ENCODE measurements around the gene DLG2. TPM values are rescaled to one million over a fixed set of nuclear protein-coding genes. Genes with fewer than 3 reads are reported as not detected.

The DLG2 gene
- total RNA-seq, 1 donor from 2014 or later: 6.7 TPM

DNA sequence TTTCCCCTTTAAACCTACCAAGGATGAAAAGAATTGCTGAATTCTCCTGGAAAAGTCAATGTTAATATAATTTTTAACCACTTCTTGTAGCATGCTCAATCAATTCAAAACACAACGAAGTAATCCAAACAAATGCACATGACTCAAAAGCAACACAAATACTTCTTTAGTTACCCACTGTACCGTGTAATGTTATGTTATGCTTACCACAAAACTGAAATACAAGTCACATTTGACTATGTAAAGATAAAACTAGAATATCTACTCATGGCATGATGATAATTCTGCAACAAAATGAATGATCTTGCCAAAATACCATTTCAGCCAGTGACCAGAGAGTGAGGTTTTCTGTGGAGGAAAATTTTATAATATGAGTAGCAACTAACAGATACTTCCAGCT is 587.0 kb downstream of the DLG2 start:
- no peaks in the 10 kb centered on the region for H3K36me3 Mint-ChIP-seq
- TF ChIP-seq, protein P1, sequence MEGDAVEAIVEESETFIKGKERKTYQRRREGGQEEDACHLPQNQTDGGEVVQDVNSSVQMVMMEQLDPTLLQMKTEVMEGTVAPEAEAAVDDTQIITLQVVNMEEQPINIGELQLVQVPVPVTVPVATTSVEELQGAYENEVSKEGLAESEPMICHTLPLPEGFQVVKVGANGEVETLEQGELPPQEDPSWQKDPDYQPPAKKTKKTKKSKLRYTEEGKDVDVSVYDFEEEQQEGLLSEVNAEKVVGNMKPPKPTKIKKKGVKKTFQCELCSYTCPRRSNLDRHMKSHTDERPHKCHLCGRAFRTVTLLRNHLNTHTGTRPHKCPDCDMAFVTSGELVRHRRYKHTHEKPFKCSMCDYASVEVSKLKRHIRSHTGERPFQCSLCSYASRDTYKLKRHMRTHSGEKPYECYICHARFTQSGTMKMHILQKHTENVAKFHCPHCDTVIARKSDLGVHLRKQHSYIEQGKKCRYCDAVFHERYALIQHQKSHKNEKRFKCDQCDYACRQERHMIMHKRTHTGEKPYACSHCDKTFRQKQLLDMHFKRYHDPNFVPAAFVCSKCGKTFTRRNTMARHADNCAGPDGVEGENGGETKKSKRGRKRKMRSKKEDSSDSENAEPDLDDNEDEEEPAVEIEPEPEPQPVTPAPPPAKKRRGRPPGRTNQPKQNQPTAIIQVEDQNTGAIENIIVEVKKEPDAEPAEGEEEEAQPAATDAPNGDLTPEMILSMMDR (IDR thresholded peaks at IDR 0.05; ENCODE audit: unreplicated experiment): no peak
- H3K27me3 Mint-ChIP-seq (ENCODE audit: low read depth): no peaks in the 10 kb centered on the region
- no peak overlapping the region for H3K4me3 Mint-ChIP-seq
- peaks cover 14% of the 10 kb centered on the region for H3K4me1 Mint-ChIP-seq
- no peak for DNase-seq (ENCODE audit: low spot score in 2 of 2, unreplicated experiment in 2 of 2)
- H3K27ac Mint-ChIP-seq: no peak overlapping the region
- H3K9me3 Mint-ChIP-seq: peaks cover under 1% of the 10 kb centered on the region

GRCh38 chr11:85029964-85030363 is 597.2 kb downstream of the DLG2 start:
- Mint-ChIP-seq H3K27ac (no peak overlapping the region), H3K36me3 (no peaks in the 10 kb centered on the region), H3K4me3 (no peak overlapping the region), H3K27me3 (ENCODE audit: low read depth) (no peaks in the 10 kb centered on the region), H3K4me1 (no peaks in the 10 kb centered on the region), H3K9me3 (peaks cover under 1% of the 10 kb centered on the region)
- no peak for DNase-seq (ENCODE audit: low spot score in 2 of 2, unreplicated experiment in 2 of 2)
- TF ChIP-seq, protein P1 (IDR thresholded peaks at IDR 0.05; ENCODE audit: unreplicated experiment): no peak

- no peak overlapping the region for H3K27ac Mint-ChIP-seq
- no peak for DNase-seq (ENCODE audit: low spot score in 2 of 2, unreplicated experiment in 2 of 2)
- no peaks in the 10 kb centered on the region for H3K4me1 Mint-ChIP-seq
- TF ChIP-seq, protein P1 (IDR thresholded peaks at IDR 0.05; ENCODE audit: unreplicated experiment): no peak
- H3K36me3 Mint-ChIP-seq: no peaks in the 10 kb centered on the region
- H3K4me3 Mint-ChIP-seq: no peak overlapping the region
- H3K27me3 Mint-ChIP-seq (ENCODE audit: low read depth): no peaks in the 10 kb centered on the region
- no peaks in the 10 kb centered on the region for H3K9me3 Mint-ChIP-seq
These were observed 598.6 kb downstream of the DLG2 start for GRCh38 chr11:85028329-85029101.

DNA sequence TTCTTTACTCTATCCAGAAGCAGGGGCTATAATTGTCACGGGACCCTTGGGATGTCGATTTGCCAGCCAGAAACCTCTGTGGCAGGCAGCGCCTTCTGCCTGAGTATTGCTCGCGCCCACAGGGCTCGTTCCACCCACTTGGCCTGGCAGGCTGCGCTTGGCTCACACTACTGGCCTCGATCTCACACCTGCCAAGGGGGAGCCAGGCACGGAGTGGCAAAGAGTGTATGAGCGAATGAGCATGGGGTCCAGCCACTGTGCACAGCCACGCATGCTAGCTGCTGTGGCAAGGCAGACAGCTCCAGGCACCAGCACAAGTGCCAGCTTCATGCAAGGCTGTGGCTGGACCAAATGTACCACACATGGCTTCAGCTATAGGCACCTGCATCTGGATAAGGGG is 599.8 kb downstream of the DLG2 start:
- Mint-ChIP-seq H3K27me3 (ENCODE audit: low read depth) (no peaks in the 10 kb centered on the region), H3K36me3 (no peaks in the 10 kb centered on the region), H3K4me3 (no peak overlapping the region), H3K9me3 (no peaks in the 10 kb centered on the region), H3K27ac (no peak overlapping the region), H3K4me1 (no peaks in the 10 kb centered on the region)
- no peak for DNase-seq (ENCODE audit: low spot score in 2 of 2, unreplicated experiment in 2 of 2)
- TF ChIP-seq, protein P1 (IDR thresholded peaks at IDR 0.05; ENCODE audit: unreplicated experiment): no peak

DNA sequence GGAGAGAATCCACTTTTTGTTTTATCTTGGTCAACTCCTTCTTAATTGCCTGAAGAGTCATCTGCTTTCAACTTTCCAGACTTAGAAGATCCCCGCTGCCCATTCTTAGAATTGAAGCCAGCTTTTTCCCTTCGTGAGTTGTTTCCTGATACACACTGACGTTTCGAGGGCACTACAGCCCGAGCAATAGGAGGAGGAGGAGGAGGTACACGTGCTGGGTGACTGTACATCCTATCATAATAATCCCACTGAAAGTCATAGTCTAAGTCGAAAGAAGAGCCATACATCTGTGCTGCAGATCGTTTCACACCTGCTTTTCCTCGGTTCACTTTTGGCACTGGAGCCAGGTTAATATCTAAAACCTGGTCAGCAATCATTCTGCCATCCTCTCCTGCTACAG is 606.1 kb downstream of the DLG2 start:
- Mint-ChIP-seq H3K27ac (no peak overlapping the region), H3K4me3 (no peak overlapping the region), H3K9me3 (peaks cover 4% of the 10 kb centered on the region), H3K36me3 (no peaks in the 10 kb centered on the region), H3K27me3 (ENCODE audit: low read depth) (peaks cover 3% of the 10 kb centered on the region), H3K4me1 (no peaks in the 10 kb centered on the region)
- TF ChIP-seq, protein P1 (IDR thresholded peaks at IDR 0.05; ENCODE audit: unreplicated experiment): no peak
- no peak for DNase-seq (ENCODE audit: low spot score in 2 of 2, unreplicated experiment in 2 of 2)

Data from mesothelial cell of epicardium (in vitro differentiated cells).